Spleen (tissue), 11 donors: ENCODE data around the gene ASB13. TPM values are rescaled to one million over a fixed set of nuclear protein-coding genes. Genes with fewer than 3 reads are reported as not detected.

ENCODE experiments used
- DNase-seq: peaks from one replicate; pipeline ENCODE4 v3.0.0-alpha.2; 2020
- H3K27ac ChIP-seq, 8 donors: fragments of 200-600 bp; sonication (generic) in 7 of 8; 1 replicate in 4 of 8; 2 replicates in 4 of 8; pipeline versions ENCODE4 v1.5.0 to v1.8.0; 2016 to 2021; ENCODE audit warnings: inconsistent platforms in 4 of 8, mild to moderate bottlenecking in 4 of 8, moderate library complexity in 1 of 8
- H3K27me3 ChIP-seq, 7 donors: fragments of 200-600 bp; sonication (generic) in 6 of 7; replicated peaks in 1 of 7; 1 replicate in 4 of 7; 2 replicates in 3 of 7; pipeline versions ENCODE4 v1.5.0 to v1.8.0; 2016 to 2021; ENCODE audit warnings: inconsistent platforms in 3 of 7, mild to moderate bottlenecking in 1 of 7
- H3K36me3 ChIP-seq, 6 donors: fragments of 200-600 bp; sonication (generic) in 5 of 6; 1 replicate in 4 of 6; 2 replicates in 2 of 6; pipeline versions ENCODE4 v1.5.0 to v1.8.0; 2016 to 2021; ENCODE audit warnings: inconsistent platforms in 2 of 6
- H3K4me1 ChIP-seq, 6 donors: fragments of 200-600 bp; sonication (generic) in 5 of 6; 1 replicate in 3 of 6; 2 replicates in 3 of 6; pipeline versions ENCODE4 v1.5.0 to v1.8.0; 2016 to 2021; ENCODE audit warnings: inconsistent platforms in 3 of 6
- H3K4me3 ChIP-seq, 8 donors: fragments of 200-600 bp; sonication (generic) in 7 of 8; 1 replicate in 4 of 8; 2 replicates in 4 of 8; pipeline versions ENCODE4 v1.5.0 to v1.8.0; 2016 to 2021; ENCODE audit warnings: inconsistent platforms in 4 of 8, mild to moderate bottlenecking in 4 of 8, moderate library complexity in 2 of 8
- H3K9me3 ChIP-seq, 8 donors: fragments of 200-600 bp; sonication (generic) in 7 of 8; 1 replicate in 4 of 8; 2 replicates in 4 of 8; pipeline versions ENCODE4 v1.5.0 to v1.8.0; 2016 to 2021; ENCODE audit warnings: inconsistent platforms in 4 of 8
- POLR2A ChIP-seq, 3 donors: fragments of 450-650 bp; IDR thresholded peaks; one replicate each; pipeline ENCODE4 v1.5.1; 2017; ENCODE audit warnings: antibody characterized with exemption in 3 of 3, mild to moderate bottlenecking in 1 of 3
- POLR2AphosphoS5 ChIP-seq, 3 donors: sonication (generic); formaldehyde crosslinking; IDR thresholded peaks; one replicate each; pipeline ENCODE4 v1.5.1; 2017; ENCODE audit warnings: antibody characterized with exemption in 3 of 3
- WGBS, 5 donors: extraction: QIAGEN DNeasy Blood & Tissue Kit in 3 of 5; methylation state at CpG; one replicate each; pipeline versions ENCODE4 v1.1.5 to v1.1.7; 2013 to 2018; 5-methylcytosine and 5-hydroxymethylcytosine counted together
- intact Hi-C: fragments of 100-400 bp; cut with DNase I; formaldehyde crosslinking; loops from one replicate; pipeline ENCODE4 v1.15.0; 2023; ENCODE audit warnings: low total_unique reads
- polyA plus RNA-seq, 3 donors: library from polyadenylated mRNA; stranded (reverse); fragments of 200-250 nt; gene quantifications; one replicate each; pipeline ENCODE4 v1.2.1, GENCODE V29; 2013
- total RNA-seq, 7 donors: library from RNA; depleted of rRNA in 3 of 7; stranded (reverse); fragments of >200 nt in 3 of 7; fragmentation: NEBNext Ultra II Directional in 4 of 7; extraction: Animal tissue kit (Norgen Biotek cat#: 25700) in 4 of 7; gene quantifications; one replicate each; pipeline versions ENCODE4 v1.1.0 to v1.2.1, GENCODE V29; 2016 to 2021
- TF ChIP-seq, protein P1 (sequence below), 11 experiments: fragments of 200-600 bp in 7 of 11; fragments of 450-650 bp in 4 of 11; sonication (generic) in 4 of 11; IDR thresholded peaks in 8 of 11; conservative IDR thresholded peaks in 3 of 11; 1 replicate in 7 of 11; 2 replicates in 4 of 11; pipeline versions ENCODE4 v1.4.0 to v1.8.0; 2016 to 2021; ENCODE audit warnings: antibody characterized with exemption in 11 of 11, inconsistent platforms in 4 of 11, mild to moderate bottlenecking in 1 of 11
- donor health status: healthy with polysubstance abuse.
- donor health status: DM: no; HTN: no; CAD: no; lungs with moderate emphysema.
- donor health status: DM: no; HTN: no; CAD: no.
- donor health status: Bipolar disorder and iron deficiency.
- donor health status: healthy.
- donor health status: DM: no; HTN: no; CAD: no.
- donor health status: DM: yes; HTN: yes; CAD: no.

Gene ASB13
- total and polyA plus RNA-seq, 10 donors: 17.0 to 29.6 (median 21.8) TPM

DNA sequence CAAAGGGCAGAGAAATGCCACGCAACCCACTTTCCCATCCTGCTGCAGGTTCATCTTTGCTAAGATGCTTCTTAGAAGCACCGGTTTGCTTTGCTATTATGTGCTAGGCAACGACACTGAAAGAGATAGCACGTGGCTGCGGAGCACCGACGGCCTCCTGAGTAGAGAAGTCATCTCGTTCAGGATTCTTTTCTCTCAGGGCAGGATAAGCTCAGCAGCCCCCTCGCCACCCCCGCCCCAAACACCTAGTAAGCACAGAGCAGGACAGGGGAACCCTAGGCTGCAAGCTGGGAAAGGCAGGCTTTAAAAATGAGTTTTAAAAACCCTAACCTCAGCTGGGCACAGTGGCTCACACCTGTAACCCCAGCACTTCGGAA, 15.0 kb downstream of the ASB13 start:
- intact Hi-C loops: no loop called here
- TF ChIP-seq POLR2AphosphoS5 (IDR thresholded peaks at IDR 0.05) (no peak), POLR2A (IDR thresholded peaks at IDR 0.05) (no peak)
- TF ChIP-seq, protein P1, sequence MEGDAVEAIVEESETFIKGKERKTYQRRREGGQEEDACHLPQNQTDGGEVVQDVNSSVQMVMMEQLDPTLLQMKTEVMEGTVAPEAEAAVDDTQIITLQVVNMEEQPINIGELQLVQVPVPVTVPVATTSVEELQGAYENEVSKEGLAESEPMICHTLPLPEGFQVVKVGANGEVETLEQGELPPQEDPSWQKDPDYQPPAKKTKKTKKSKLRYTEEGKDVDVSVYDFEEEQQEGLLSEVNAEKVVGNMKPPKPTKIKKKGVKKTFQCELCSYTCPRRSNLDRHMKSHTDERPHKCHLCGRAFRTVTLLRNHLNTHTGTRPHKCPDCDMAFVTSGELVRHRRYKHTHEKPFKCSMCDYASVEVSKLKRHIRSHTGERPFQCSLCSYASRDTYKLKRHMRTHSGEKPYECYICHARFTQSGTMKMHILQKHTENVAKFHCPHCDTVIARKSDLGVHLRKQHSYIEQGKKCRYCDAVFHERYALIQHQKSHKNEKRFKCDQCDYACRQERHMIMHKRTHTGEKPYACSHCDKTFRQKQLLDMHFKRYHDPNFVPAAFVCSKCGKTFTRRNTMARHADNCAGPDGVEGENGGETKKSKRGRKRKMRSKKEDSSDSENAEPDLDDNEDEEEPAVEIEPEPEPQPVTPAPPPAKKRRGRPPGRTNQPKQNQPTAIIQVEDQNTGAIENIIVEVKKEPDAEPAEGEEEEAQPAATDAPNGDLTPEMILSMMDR (IDR thresholded peaks at IDR 0.05 in 8 of 11, conservative IDR thresholded peaks at IDR 0.05 in 3 of 11): no peak
- H3K4me1 ChIP-seq: peaks cover 0 to 19% (median 5%) of the 10 kb centered on the region in 6 donors
- no peaks in the 10 kb centered on the region for H3K27me3 ChIP-seq
- H3K4me3 ChIP-seq: no peak overlapping the region
- peaks cover 0 to 55% (median 0%) of the 10 kb centered on the region in 6 donors for H3K36me3 ChIP-seq
- 89 to 98% (median 94%) methylated on average over 8 to 11 of the region's 11 CpGs for WGBS, 5 donors
- no peak overlapping the region for H3K27ac ChIP-seq
- peak; percentile 47 for DNase-seq
- H3K9me3 ChIP-seq: no peaks in the 10 kb centered on the region

DNA sequence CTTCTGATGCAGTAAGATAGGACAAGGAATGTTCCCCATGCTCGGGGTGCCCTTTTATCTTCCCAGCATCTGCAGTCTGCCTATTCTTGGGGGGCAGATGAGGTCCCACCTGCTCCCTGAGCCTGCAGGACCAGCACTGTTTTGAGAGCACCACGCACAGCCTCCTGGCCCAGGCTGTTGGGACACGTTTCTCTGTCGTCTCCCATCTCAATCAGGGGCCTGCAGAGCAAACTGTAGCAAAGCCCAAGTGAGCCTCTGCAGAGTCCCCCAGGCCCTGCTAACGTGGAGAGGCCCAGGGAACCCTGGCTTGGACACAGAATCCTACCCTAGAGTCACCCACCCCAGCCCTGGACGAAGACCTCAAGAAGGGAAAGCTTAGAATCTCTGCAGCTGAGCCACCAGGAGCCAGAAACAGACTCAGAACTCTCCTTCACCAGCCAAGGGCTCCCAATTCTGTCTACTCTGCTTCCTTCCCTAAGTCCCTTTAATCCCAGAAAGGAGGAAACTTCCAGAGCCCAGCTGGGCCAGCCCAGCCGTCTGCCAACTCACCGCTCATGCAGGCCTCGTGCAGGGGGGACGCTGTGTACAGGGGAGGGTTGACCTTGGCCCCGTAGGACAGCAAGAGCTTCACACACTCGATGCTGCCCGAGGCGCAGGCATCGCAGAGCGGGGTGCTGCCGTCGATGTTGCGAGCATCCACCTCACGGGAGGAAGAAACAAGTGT, 15.6 kb downstream of the ASB13 start:
- Histone ChIP-seq H3K4me3 (no peak overlapping the region), H3K27ac (no peak overlapping the region), H3K9me3 (no peaks in the 10 kb centered on the region), H3K4me1 (peaks cover 2 to 22% (median 10%) of the 10 kb centered on the region in 6 donors), H3K36me3 (peaks cover 0 to 55% (median 0%) of the 10 kb centered on the region in 6 donors), H3K27me3 (no peaks in the 10 kb centered on the region)
- DNase-seq: peak; percentile 57
- 88 to 92% (median 91%) methylated on average over 18 to 20 of the region's 20 CpGs for WGBS, 5 donors
- no peak for TF ChIP-seq POLR2AphosphoS5 (IDR thresholded peaks at IDR 0.05)
- TF ChIP-seq, protein P1 (IDR thresholded peaks at IDR 0.05 in 8 of 11, conservative IDR thresholded peaks at IDR 0.05 in 3 of 11): no peak
- no peak for TF ChIP-seq POLR2A (IDR thresholded peaks at IDR 0.05)
- intact Hi-C loops: no loop called here

DNA sequence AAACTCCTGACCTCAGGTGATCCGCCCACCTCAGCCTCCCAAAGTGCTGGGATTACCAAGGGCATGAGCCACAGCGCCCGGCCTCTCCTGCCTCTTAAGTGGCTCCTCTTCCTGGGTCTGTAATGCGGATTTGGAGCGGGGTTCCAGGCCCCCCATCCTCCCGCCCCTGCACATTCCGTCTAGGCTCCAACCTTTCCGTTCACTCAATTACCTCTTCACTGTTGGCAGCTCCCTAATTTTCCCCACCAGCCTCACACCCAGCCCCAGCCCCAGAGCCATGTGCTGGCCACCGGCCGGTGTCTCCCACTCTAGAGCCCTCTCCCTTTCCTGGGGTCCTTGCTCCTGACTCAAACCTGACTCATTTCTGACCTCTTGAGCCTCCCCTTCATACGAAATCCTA, 16.6 kb downstream of the ASB13 start:
- DNase-seq: peak; percentile 39
- TF ChIP-seq, protein P1 (IDR thresholded peaks at IDR 0.05 in 8 of 11, conservative IDR thresholded peaks at IDR 0.05 in 3 of 11): no peak
- TF ChIP-seq POLR2A (IDR thresholded peaks at IDR 0.05): no peak
- no peak for TF ChIP-seq POLR2AphosphoS5 (IDR thresholded peaks at IDR 0.05)
- no peak overlapping the region for H3K4me3 ChIP-seq
- 94 to 98% (median 96%) methylated on average over 11 of the region's 11 CpGs for WGBS, 5 donors
- H3K9me3 ChIP-seq: no peaks in the 10 kb centered on the region
- peaks cover 0 to 57% (median 0%) of the 10 kb centered on the region in 6 donors for H3K36me3 ChIP-seq
- no peaks in the 10 kb centered on the region for H3K27me3 ChIP-seq
- no peak overlapping the region for H3K27ac ChIP-seq
- intact Hi-C loops: no loop called here
- peaks cover 3 to 24% (median 18%) of the 10 kb centered on the region in 6 donors for H3K4me1 ChIP-seq
